Testis (tissue), 3 donors: ENCODE results near the gene OBSCN. TPM values are rescaled to one million over a fixed set of nuclear protein-coding genes. Genes with fewer than 3 reads are reported as not detected.
"Not testable (repeated sequence)": the region's sequence is repeated elsewhere in the genome, so short reads cannot be mapped to it uniquely, and the experiment has no call there.

ENCODE experiments used
- DNase-seq: peaks from one replicate; pipeline ENCODE4 v3.0.0-alpha.2; 2019
- H3K27ac ChIP-seq, 2 donors: fragments of 200-600 bp; sonication (generic); one replicate each; pipeline ENCODE4 v1.5.1; 2019
- H3K27me3 ChIP-seq: fragments of 200-600 bp; sonication (generic); one replicate; pipeline ENCODE4 v1.5.1; 2019
- H3K36me3 ChIP-seq: fragments of 200-600 bp; sonication (generic); one replicate; pipeline ENCODE4 v1.5.1; 2017; ENCODE audit warnings: low read depth; ENCODE audit errors: missing control alignments
- H3K4me1 ChIP-seq: fragments of 200-600 bp; sonication (generic); one replicate; pipeline ENCODE4 v1.5.1; 2019
- H3K4me3 ChIP-seq, 2 donors: fragments of 200-600 bp; sonication (generic); one replicate each; pipeline ENCODE4 v1.5.1; 2017 to 2019
- H3K9me3 ChIP-seq: fragments of 200-600 bp; sonication (generic); one replicate; pipeline ENCODE4 v1.5.1; 2017
- POLR2A ChIP-seq: fragments of 450-650 bp; IDR thresholded peaks from one replicate; pipeline ENCODE4 v1.6.1; 2017; ENCODE audit warnings: antibody characterized with exemption, mild to moderate bottlenecking, moderate library complexity
- WGBS, 2 donors: methylation state at CpG; one replicate each; pipeline ENCODE4 v1.1.5; 2018; 5-methylcytosine and 5-hydroxymethylcytosine counted together
- intact Hi-C: fragments of 100-400 bp; cut with DNase I; formaldehyde crosslinking; loops from one replicate; pipeline ENCODE4 v1.15.1; 2023; ENCODE audit warnings: low total_unique reads
- polyA plus RNA-seq: library from polyadenylated mRNA; stranded (reverse); fragments of 350-450 nt; fragmentation: Illumina TruSeq; extraction: RNeasy Lipid Tissue Mini Kit (QIAGEN cat#74804); gene quantifications from one replicate; pipeline ENCODE4 v1.2.3, GENCODE V29; 2014; ENCODE audit warnings: low read depth, low replicate concordance; ENCODE audit not compliant: insufficient read depth
- total RNA-seq, 2 donors: library from RNA; depleted of rRNA; stranded (reverse); fragments of >200 nt; gene quantifications; one replicate each; pipeline ENCODE4 v1.2.3, GENCODE V29; 2016
- TF ChIP-seq, protein P1 (sequence below), 3 experiments: fragments of 450-650 bp in 2 of 3; fragments of 200-600 bp in 1 of 3; sonication (generic) in 1 of 3; IDR thresholded peaks; one replicate each; pipeline ENCODE4 v1.5.1; 2016 to 2019; ENCODE audit warnings: antibody characterized with exemption in 3 of 3, mild to moderate bottlenecking in 2 of 3, moderate library complexity in 1 of 3

OBSCN gene
- total and polyA plus RNA-seq, 3 donors from 2014 or later, result 8.3 to 30.0 (median 28.6) TPM

GRCh38 chr1:228182296-228183030, 25.4 kb upstream of the OBSCN start:
- peaks cover 12% of the 10 kb centered on the region for H3K4me1 ChIP-seq
- H3K4me3 ChIP-seq, result no peak overlapping the region
- no peak for TF ChIP-seq POLR2A
- TF ChIP-seq, protein P1, sequence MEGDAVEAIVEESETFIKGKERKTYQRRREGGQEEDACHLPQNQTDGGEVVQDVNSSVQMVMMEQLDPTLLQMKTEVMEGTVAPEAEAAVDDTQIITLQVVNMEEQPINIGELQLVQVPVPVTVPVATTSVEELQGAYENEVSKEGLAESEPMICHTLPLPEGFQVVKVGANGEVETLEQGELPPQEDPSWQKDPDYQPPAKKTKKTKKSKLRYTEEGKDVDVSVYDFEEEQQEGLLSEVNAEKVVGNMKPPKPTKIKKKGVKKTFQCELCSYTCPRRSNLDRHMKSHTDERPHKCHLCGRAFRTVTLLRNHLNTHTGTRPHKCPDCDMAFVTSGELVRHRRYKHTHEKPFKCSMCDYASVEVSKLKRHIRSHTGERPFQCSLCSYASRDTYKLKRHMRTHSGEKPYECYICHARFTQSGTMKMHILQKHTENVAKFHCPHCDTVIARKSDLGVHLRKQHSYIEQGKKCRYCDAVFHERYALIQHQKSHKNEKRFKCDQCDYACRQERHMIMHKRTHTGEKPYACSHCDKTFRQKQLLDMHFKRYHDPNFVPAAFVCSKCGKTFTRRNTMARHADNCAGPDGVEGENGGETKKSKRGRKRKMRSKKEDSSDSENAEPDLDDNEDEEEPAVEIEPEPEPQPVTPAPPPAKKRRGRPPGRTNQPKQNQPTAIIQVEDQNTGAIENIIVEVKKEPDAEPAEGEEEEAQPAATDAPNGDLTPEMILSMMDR (IDR thresholded peaks at IDR 0.05), result no peak
- intact Hi-C loops, result no loop called here
- no peak overlapping the region for H3K27ac ChIP-seq
- H3K36me3 ChIP-seq, result no peaks in the 10 kb centered on the region
- 89 to 93% methylated on average over 23 to 29 of the region's 32 CpGs for WGBS, 2 donors
- no peaks in the 10 kb centered on the region for H3K27me3 ChIP-seq
- no peak for DNase-seq
- no peaks in the 10 kb centered on the region for H3K9me3 ChIP-seq

DNA sequence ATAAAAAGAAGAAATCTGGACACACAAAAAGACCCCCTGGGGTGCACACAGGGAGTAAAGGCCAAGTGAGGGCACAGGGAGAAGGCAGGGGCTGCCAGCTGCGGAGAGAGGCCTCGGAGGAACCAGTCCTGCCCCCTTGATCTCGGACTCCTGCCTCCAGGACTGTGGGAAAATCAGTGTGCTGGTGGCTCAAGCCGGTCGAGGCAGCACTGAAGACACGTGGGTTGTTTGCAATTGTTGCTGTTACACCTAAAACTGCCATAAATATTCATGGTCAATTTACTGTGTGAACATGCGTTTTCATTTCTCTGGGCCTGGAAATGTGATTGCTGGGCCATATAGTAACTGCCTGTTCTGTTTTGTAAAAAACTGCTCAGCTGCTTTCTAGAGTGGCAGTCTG, 23.7 kb upstream of the OBSCN start:
- 80% methylated on average over 7 of the region's 7 CpGs for WGBS, 2 donors
- H3K36me3 ChIP-seq, result no peaks in the 10 kb centered on the region
- intact Hi-C loops, result no loop called here
- no peak overlapping the region for H3K27ac ChIP-seq
- TF ChIP-seq, protein P1 (IDR thresholded peaks at IDR 0.05), result no peak
- TF ChIP-seq POLR2A, result no peak
- H3K27me3 ChIP-seq, result no peaks in the 10 kb centered on the region
- H3K9me3 ChIP-seq, result no peaks in the 10 kb centered on the region
- no peak overlapping the region for H3K4me3 ChIP-seq
- peaks cover 2% of the 10 kb centered on the region for H3K4me1 ChIP-seq
- DNase-seq, result no peak

DNA sequence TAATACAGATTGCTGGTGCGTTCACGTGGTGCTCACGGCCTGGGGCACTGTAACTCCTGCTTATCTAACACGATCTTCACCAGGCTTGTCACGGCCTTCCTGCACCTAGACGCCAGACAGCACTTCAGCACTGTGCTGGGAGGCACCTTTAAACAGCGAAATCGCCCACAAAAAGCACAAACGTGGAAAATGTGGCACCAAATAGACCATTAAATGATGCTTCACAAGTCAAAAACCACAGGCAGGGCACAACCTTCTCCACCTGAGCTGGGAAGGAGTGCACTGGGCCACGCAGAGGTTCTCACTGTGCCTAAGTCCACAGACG, 22.2 kb upstream of the OBSCN start:
- WGBS, 2 donors, result 85 to 86% methylated on average over 11 of the region's 11 CpGs
- H3K4me1 ChIP-seq, result no peaks in the 10 kb centered on the region
- H3K27me3 ChIP-seq, result no peaks in the 10 kb centered on the region
- TF ChIP-seq POLR2A, result no peak
- TF ChIP-seq, protein P1 (IDR thresholded peaks at IDR 0.05), result no peak
- no peak overlapping the region for H3K4me3 ChIP-seq
- DNase-seq, result no peak
- no peaks in the 10 kb centered on the region for H3K36me3 ChIP-seq
- H3K9me3 ChIP-seq, result no peaks in the 10 kb centered on the region
- intact Hi-C loops, result no loop called here
- H3K27ac ChIP-seq, result no peak overlapping the region

DNA sequence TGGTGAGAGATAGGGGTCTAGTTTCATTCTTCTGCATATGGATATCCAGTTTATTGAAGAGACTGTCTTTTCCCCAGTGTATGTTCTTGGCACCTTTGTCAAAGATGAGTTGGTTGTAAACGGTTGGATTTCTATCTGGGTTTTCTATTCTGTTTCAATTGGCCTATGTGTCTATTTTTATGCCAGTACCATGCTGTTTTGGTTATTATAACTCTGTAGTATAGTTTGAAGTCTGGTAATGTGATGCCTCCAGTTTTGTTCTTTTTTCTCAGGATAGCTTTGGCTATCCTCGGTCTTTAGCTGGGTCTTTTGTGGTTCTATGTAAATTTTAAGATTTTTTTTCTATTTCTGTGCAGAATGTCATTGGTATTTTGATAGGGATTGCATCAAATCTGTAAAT, 19.6 kb upstream of the OBSCN start:
- H3K4me1 ChIP-seq, H3K4me3 ChIP-seq, H3K9me3 ChIP-seq, DNase-seq, H3K27ac ChIP-seq, H3K27me3 ChIP-seq, H3K36me3 ChIP-seq, intact Hi-C loops: not testable (repeated sequence)
- 95 to 97% methylated on average over 2 of the region's 2 CpGs for WGBS, 2 donors

DNA sequence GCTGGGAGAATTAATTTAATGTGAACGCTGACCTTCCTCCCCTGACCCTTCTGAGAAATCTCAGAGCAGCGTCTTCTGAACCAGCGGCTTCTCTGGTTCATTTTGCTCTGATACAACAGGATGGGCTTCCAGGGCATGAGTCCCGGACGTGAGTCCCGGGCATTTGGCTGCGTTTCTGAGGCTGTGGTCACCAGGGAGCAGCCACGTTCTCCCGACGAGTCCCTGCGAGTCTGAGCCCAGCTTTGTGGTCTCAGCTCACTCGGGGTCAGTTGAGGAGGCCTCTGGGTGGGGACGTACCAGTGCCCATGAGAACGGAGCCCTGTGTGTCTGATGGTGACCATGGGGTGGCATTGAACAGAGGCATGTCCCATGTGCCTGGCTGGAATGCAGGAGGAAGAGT, 17.7 kb upstream of the OBSCN start:
- no peak for TF ChIP-seq POLR2A
- TF ChIP-seq, protein P1 (IDR thresholded peaks at IDR 0.05), result no peak
- no peaks in the 10 kb centered on the region for H3K36me3 ChIP-seq
- DNase-seq, result no peak
- H3K27ac ChIP-seq, result no peak overlapping the region
- WGBS, 2 donors, result 77 to 86% methylated on average over 14 of the region's 14 CpGs
- H3K4me1 ChIP-seq, result no peaks in the 10 kb centered on the region
- intact Hi-C loops, result no loop called here
- no peaks in the 10 kb centered on the region for H3K9me3 ChIP-seq
- no peaks in the 10 kb centered on the region for H3K27me3 ChIP-seq
- no peak overlapping the region for H3K4me3 ChIP-seq
